ENCODE results near the gene ATP11A.

Gene ATP11A

DNA sequence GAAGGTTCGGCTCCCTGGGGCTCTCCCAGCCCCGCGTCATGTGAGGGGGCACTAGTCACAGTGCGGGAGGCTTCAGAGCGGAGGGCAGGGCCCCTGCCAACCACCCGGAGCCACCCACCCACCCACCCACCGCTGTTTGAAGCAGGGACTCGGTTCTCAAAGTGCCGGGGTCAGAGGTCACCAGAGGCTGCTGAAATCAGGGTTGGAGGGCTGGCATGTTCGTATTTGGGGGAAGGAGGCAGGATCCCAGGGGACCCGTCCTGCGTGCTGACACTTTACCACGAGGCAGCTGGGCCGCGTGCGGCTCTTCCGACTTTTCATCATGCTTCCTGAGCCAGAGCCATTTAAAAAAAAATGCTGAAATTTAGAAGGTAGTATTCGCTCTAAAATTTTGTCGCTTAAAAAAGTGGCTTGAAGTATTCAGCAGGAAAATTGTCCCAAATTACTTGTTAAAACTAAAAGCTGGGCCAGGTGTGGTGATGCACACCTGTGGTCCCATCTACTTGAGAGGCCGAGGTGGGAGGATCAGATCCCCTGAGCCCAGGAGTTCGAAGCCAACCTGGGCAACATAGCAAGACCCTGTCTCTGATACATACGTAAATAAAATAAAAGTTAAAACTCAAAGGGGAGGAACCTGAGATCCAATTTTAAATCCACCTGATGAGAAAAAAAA is 21.2 kb downstream of the ATP11A start:
- H3K4me1 ChIP-seq (ENCODE audit: insufficient read depth, low read length) = no peaks in the 10 kb centered on the region
- no peak overlapping the region for H2AFZ ChIP-seq (ENCODE audit: low read depth, low read length)
- DNase-seq (no peak), ATAC-seq (ENCODE audit: insufficient read depth, low read depth) (no peak)
- H3K4me3 ChIP-seq (ENCODE audit: low read depth in 1 of 2, low read length in 2 of 2) = no peak overlapping the region
- H3K9me3 ChIP-seq (ENCODE audit: insufficient read depth, low read length, severe bottlenecking) = no peaks in the 10 kb centered on the region
- no peak overlapping the region for H3K4me2 ChIP-seq (ENCODE audit: insufficient read depth, low read length)
- H3K9ac ChIP-seq (ENCODE audit: low read depth, low read length) = no peak overlapping the region
- H3K27ac ChIP-seq (ENCODE audit: low read length) = no peak overlapping the region
- H4K20me1 ChIP-seq (ENCODE audit: insufficient read depth, low read length) = peaks cover 72% of the 10 kb centered on the region
- H3K36me3 ChIP-seq (ENCODE audit: insufficient read depth, low read length) = no peaks in the 10 kb centered on the region
- no peaks in the 10 kb centered on the region for H3K27me3 ChIP-seq (ENCODE audit: insufficient read depth, low read length, poor library complexity)
- peaks cover 62% of the 10 kb centered on the region for H3K79me2 ChIP-seq (ENCODE audit: insufficient read depth, low read length)
- TF ChIP-seq EZH2 (IDR thresholded peaks at IDR 0.05; ENCODE audit: borderline replicate concordance, low read depth, low read length, severe bottlenecking) = no peak
- TF ChIP-seq, protein P1, sequence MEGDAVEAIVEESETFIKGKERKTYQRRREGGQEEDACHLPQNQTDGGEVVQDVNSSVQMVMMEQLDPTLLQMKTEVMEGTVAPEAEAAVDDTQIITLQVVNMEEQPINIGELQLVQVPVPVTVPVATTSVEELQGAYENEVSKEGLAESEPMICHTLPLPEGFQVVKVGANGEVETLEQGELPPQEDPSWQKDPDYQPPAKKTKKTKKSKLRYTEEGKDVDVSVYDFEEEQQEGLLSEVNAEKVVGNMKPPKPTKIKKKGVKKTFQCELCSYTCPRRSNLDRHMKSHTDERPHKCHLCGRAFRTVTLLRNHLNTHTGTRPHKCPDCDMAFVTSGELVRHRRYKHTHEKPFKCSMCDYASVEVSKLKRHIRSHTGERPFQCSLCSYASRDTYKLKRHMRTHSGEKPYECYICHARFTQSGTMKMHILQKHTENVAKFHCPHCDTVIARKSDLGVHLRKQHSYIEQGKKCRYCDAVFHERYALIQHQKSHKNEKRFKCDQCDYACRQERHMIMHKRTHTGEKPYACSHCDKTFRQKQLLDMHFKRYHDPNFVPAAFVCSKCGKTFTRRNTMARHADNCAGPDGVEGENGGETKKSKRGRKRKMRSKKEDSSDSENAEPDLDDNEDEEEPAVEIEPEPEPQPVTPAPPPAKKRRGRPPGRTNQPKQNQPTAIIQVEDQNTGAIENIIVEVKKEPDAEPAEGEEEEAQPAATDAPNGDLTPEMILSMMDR (IDR thresholded peaks at IDR 0.05; ENCODE audit: borderline replicate concordance, extremely low read depth, low read length, poor library complexity, severe bottlenecking) = no peak

DNA sequence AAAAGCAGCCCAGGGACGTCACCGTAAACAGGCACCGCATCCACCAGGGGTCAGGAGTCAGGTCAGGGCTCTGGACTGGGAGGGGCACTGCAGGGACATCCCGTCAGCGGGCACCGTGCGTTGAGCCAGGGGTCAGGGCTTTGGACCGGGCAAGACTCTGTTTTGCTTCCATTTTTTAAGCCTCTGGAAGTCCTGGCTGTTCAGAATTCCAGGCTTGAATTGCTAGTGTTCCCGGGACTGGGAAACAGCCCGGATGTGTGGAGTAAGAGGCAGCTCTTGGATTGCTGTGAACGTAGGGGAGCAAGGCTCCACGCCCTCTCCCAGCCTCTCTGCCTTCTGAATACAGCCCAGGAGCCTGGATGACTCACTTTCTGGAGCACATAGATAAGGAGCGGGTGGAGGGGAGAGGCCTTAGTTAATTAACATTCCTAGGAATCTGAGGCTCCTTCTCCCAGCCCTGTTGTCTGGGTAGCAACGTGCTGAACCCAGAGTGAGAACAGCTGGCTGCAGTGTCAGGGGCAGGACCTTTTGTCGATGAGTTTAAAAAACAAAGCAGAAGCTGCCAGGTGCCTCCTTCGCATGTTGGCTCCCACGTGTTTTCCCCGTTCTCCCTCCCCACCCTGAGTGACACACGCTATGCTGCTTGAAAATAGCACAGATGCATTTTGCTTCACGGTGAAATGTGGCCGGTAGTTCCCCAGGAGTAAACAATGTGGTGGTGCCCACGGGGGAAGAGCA is 21.9 kb downstream of the ATP11A start:
- no peak for TF ChIP-seq EZH2 (IDR thresholded peaks at IDR 0.05; ENCODE audit: borderline replicate concordance, low read depth, low read length, severe bottlenecking)
- TF ChIP-seq, protein P1 (IDR thresholded peaks at IDR 0.05; ENCODE audit: borderline replicate concordance, extremely low read depth, low read length, poor library complexity, severe bottlenecking) = no peak
- Histone ChIP-seq H2AFZ (ENCODE audit: low read depth, low read length) (no peak overlapping the region), H3K9ac (ENCODE audit: low read depth, low read length) (no peak overlapping the region), H3K4me1 (ENCODE audit: insufficient read depth, low read length) (no peaks in the 10 kb centered on the region), H3K79me2 (ENCODE audit: insufficient read depth, low read length) (peaks cover 63% of the 10 kb centered on the region), H3K9me3 (ENCODE audit: insufficient read depth, low read length, severe bottlenecking) (no peaks in the 10 kb centered on the region), H3K27me3 (ENCODE audit: insufficient read depth, low read length, poor library complexity) (no peaks in the 10 kb centered on the region), H3K4me2 (ENCODE audit: insufficient read depth, low read length) (no peak overlapping the region), H3K36me3 (ENCODE audit: insufficient read depth, low read length) (no peaks in the 10 kb centered on the region), H4K20me1 (ENCODE audit: insufficient read depth, low read length) (peaks cover 74% of the 10 kb centered on the region), H3K4me3 (ENCODE audit: low read depth in 1 of 2, low read length in 2 of 2) (no peak overlapping the region), H3K27ac (ENCODE audit: low read length) (no peak overlapping the region)
- DNase-seq = no peak
- no peak for ATAC-seq (ENCODE audit: insufficient read depth, low read depth)

DNA sequence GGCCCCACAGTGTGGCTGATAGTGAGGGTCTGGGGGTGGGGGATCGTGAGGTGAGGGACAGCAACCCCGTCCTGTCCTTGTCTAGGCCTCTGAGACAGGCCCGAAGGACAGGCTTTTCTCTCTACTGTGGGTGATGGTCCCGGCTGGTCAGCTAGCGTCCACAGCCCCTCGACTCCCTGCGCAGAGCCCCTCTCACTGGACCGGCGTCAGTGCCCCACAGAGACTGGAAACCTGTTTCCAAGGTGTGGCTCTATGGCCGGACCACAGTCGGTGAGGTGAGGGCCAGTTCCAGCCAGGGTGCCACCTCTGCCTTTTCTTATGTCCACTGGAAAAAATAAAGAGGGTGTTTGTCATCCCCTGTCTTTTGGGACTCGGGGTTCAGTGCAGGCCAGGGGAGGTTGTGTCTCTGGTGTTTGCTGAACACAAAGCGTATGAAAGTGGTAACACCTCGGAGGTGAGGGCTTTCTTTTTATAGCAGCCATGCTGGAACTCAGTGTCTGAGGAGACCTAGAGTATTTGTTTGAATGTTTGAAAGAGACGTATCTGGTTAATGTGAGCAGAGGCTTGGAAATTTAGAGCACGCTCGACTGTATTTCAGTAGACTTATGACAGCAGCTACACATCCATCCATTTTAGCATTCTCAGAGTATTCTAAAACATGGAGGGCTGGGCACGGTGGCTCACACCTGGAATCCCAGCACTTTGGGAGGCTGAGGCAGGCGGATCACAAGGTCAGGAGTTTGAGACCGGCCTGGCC is 22.8 kb downstream of the ATP11A start:
- H3K36me3 ChIP-seq (ENCODE audit: insufficient read depth, low read length) = no peaks in the 10 kb centered on the region; the same call in 1 of the 2 replicates
- peaks cover 72% of the 10 kb centered on the region for H4K20me1 ChIP-seq (ENCODE audit: insufficient read depth, low read length)
- DNase-seq (no peak), ATAC-seq (ENCODE audit: insufficient read depth, low read depth) (no peak)
- no peak overlapping the region for H3K9ac ChIP-seq (ENCODE audit: low read depth, low read length)
- H3K27ac ChIP-seq (ENCODE audit: low read length) = no peak overlapping the region
- no peak overlapping the region for H2AFZ ChIP-seq (ENCODE audit: low read depth, low read length)
- H3K9me3 ChIP-seq (ENCODE audit: insufficient read depth, low read length, severe bottlenecking) = no peaks in the 10 kb centered on the region
- H3K4me2 ChIP-seq (ENCODE audit: insufficient read depth, low read length) = no peak overlapping the region
- H3K79me2 ChIP-seq (ENCODE audit: insufficient read depth, low read length) = peaks cover 64% of the 10 kb centered on the region
- H3K4me3 ChIP-seq (ENCODE audit: low read depth in 1 of 2, low read length in 2 of 2) = no peak overlapping the region
- no peaks in the 10 kb centered on the region for H3K27me3 ChIP-seq (ENCODE audit: insufficient read depth, low read length, poor library complexity)
- no peak for TF ChIP-seq EZH2 (IDR thresholded peaks at IDR 0.05; ENCODE audit: borderline replicate concordance, low read depth, low read length, severe bottlenecking)
- TF ChIP-seq, protein P1 (IDR thresholded peaks at IDR 0.05; ENCODE audit: borderline replicate concordance, extremely low read depth, low read length, poor library complexity, severe bottlenecking) = no peak
- no peaks in the 10 kb centered on the region for H3K4me1 ChIP-seq (ENCODE audit: insufficient read depth, low read length)

Data from DND-41 (cell line).